Measurements from ENCODE around the gene CMKLR1.

CMKLR1 gene

DNA sequence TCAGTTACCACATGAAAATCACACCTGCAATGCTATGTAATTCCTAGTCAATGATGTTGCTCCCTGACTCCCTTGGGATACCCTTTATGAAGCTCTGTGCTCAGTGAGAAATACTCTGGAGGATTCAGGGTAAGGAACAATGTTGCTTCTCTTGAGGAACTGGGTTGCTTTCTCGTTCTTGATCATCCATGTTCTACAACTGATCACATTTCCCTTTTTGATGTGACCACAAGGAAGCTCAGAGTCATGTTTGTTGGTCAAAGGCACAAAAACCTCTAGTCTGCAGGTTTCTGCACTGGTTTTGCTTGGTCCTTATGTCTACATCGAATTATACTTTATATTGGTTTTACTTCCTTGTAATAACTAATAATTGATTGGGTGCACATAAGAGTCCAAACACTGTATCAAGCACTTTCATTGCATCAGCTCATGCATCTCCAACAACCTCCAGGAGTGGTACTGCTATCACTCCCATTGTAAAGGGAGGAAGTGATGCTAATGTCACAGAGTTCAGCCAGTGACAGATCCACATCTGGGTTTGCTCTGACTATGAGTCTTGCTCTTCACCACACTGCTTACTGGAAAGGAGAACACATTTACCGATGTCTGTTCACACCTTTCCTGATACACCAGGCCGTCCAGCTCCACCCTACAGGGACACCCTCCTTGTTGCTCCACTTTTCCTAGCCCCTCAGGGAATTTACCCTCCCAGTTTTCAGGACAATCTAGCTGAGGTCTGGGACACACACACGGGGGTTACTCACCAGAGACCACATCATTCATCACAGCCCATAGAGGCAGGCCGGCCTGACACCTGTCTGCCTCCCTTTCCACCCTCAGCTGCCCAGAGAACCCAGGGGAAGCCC, 41.0 kb downstream of the CMKLR1 start:
- DNase-seq = no peak

- DNase-seq = no peak
Measured at GRCh38 chr12:108297424-108297823, 41.7 kb downstream of the CMKLR1 start.

DNA sequence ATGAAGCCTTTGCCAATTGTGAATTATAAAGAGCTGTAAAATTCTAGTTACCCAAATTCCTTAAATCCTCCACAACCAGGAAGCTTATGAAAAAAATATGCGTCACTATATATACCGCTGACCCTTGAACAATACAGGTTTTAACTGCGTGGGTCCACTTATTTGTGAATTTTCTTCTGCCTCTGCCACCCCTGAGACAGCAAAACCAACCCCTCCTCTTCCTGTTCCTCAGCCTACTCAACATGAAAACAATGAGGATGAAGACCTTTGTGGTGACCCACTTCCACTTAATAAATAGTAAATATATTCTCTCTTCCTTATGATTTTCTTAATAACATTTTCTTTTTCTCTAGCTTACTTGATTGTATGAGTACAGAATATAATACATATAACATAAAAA, 42.2 kb downstream of the CMKLR1 start:
- no peak for DNase-seq

DNA sequence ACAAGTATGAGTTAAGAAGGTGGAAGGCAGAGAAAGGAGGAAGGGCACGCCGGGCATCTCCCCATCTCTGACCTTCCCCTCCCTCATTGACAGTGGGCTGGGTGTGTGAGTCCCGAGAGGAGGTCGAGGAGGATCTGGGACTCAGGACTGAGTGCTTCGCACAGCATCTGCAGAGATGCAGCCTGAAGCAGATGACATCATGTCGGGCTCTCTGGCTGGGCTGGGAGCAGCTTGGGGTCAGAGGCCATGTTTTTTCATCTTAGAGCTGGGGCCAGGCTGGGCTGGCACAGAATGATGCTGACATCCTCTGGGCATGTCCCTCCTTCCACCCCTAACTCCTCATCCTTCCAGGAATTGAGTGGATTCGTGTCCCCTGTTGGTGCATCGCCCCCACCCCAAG, 43.5 kb downstream of the CMKLR1 start:
- no peak for DNase-seq

DNA sequence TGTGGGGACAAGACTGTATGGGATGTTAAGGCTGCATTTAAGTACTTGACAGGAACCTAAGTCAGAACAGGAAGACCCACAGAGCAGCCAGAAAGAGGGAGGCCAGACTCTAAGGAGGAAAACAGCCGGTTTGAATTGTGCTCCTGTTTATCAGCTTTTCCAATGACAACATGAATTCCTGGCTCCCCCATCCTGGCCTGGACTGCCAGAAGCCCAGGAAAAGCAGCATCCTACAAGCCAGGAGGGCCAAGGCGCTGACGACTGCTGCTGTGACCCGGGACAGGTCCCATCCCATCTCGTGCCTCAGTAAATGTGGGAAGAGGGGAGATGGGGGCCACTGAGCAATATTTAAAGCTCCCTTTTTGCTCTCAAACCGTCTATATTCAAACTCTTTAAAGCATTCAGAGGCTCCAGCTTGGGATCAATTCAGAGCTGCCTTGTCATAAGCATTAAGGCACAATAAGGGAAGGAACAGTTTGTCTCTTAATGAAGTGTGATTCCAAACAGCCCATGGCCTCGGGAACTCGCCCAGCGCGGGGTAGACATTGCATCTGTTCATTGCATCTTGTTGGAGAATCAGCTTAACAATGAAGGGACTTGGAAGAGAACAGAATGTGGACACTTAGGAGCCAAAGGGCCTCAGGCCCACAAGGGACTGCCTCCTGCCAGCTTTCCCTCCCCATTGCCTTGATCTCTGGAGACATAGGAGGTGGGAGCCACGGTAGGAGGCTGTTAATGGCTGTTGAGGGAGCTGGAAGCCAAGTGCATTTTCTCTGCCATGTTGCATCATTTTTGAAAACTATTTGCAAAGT, 49.6 kb downstream of the CMKLR1 start:
- DNase-seq = no peak

- DNase-seq = no peak
Measured at GRCh38 chr12:108287227-108287626, 51.9 kb downstream of the CMKLR1 start.

- no peak for DNase-seq
Measured at GRCh38 chr12:108285016-108285415, 54.1 kb downstream of the CMKLR1 start.

GRCh38 chr12:108284163-108284562, 54.9 kb downstream of the CMKLR1 start:
- DNase-seq = no peak

DNA sequence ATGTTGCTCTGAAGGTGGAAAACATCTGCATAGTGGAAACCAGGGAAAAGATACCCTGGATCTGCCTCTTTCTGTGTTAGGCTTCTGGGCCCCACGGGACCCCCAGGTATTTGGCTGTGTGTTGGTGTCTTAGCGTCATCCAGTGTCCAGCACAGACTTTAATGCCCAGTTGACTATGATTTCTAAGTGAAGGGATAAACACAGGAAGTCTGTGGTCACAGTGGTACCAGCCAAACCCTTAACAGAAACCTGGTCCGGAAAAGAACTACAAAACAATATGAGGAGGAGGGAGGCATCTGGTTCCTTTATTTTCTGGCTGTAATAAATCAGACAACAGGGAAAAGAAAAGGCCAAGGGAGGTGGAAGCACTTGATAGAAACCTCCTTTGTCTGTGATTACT, 56.4 kb downstream of the CMKLR1 start:
- no peak for DNase-seq

- DNase-seq = no peak
Measured at GRCh38 chr12:108282160-108282559, 57.0 kb downstream of the CMKLR1 start.

DNA sequence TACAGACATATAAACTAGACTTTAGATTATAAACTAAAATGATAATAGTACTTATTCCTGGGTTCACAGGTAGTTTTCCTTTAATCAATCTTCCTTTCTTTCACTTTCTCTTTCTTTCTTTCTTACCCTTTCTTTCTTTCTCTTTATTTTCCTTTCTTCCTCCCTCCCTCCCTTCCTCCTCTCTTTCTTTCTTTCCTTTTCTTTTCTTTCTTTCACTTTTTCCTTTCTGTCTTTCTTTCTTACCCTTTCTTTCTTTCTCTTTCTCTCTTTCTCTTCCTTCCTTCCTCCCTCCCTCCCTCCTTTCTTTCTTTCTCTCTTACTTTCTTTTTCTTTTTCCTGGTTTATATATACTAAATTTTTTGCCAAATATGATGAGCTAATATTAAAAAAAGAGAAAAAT, 61.5 kb downstream of the CMKLR1 start:
- DNase-seq = no peak

GRCh38 chr12:108273217-108273616, 65.9 kb downstream of the CMKLR1 start:
- no peak for DNase-seq

DNA sequence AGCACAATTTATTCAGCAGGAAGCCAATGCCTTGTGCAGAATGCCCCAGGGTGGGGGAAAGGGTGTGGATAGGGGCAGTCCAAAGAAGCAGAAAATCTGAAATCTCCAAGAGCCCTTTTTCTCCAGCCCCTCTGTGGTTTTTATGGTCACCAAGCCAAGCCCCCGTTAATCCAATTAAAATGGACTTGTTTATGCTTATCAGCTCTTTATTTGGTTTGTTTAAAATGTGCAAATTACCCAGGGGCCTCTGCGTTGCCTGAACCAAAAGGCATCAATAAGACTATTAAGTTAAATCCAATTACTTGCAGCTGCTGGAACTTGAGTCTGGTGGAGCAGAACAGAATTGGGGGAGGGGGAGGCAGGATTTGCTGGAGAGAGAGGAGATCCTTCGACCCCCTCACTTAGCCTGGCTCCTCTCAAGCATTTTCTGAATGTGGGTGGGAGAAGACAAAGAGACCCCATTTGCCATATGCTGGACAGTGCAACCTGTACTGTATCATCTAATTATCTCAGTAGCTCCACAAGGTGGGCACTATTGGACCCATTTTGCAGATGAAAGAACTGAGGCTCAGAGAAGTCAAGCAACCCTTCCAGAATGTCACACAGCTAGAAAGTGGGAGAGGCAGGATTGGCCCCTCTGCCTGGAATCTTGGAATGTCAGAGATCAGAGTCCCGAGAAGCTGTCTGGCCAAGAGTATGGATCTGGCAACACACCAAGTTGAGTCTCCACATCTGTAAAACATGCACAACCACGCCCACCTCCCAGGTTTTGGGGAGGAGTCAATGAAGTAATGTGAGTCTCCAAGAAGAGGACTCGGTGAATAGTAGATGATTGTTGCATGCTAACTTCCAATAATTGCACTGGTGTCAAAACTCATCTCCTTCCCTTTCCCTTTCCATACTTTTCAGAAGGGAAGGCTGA, 66.9 kb downstream of the CMKLR1 start:
- DNase-seq = no peak

- DNase-seq = no peak
Measured at GRCh38 chr12:108270849-108271143, 68.3 kb downstream of the CMKLR1 start.

DNA sequence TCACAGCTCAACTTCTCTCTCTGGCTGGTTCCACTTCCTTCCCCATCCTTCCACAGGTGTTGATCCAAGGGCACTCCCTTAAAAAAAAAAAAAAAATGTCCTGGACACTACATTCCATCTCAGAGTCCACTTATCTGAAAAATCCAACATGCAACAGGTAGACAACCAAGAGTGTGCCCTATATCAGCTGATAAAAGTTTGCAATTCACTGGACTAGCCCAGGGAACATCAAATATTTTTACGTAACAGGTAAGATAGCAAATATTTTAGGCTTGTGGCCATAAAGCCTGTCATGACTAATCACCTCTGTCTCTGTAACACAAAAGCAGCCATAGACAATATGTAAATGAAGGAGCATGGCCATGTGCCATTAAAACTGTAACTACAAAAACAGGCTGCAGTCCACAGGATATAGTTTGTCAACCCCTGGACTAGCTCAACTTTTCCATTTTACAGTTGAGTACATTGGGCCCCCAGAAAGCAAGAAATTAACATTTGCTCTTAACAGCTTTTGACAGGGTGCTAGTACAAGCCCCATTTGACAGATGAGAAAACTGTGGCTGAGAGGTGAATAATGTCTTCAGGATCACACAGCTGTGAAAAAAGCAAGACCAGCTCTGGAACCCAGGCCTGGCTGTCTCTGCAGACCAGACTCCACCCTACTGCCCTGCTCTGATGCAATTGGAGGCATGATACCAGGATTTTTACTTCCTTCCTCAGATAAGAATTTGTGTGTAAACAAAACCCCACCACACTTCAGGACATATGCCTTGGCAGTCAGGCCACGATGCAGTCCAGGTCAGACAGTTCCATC, 68.9 kb downstream of the CMKLR1 start:
- DNase-seq = no peak

GRCh38 chr12:108269224-108269623, 69.9 kb downstream of the CMKLR1 start:
- DNase-seq = no peak

- no peak for DNase-seq
Measured at GRCh38 chr12:108268397-108268796, 70.7 kb downstream of the CMKLR1 start.

- DNase-seq = no peak
Measured at GRCh38 chr12:108267450-108267849, 71.7 kb downstream of the CMKLR1 start.

DNA sequence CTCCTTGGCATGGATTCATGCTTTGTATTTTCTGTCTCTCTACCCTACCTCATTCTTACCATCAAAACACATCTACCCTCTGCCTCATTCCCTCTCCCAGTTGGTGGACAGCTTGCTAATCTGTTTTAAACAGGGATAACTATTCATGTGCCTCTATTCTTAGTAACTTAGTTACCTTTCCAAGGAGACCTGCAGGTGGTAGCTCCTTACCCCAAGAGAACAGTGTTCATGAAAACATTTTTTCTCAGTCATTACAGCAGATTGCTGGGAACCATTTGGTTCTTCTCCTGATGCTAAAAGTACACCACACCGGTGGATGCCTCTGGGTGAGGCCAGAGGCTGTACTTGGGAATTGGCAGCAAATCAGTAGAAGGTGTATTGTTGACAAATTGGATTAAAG, 73.0 kb downstream of the CMKLR1 start:
- DNase-seq = no peak

DNA sequence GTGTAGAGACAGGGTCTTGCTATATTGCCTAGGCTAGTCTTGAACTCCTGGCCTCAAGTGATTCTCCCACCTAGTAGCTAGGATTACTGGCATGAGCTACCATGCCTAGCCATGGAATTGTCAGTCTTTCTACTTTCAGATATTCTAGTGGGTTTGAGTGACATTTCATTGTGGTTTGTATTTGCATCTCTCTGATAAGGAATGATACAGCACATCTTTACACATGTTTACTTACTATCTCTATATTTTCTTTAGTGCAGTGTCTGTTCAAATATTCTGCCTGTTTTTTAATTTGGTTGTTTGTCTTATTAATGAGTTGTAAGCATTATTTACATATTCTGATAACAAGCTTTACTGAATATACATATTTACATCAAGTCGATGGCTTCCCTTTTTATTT, 73.6 kb downstream of the CMKLR1 start:
- no peak for DNase-seq

- no peak for DNase-seq
Measured at GRCh38 chr12:108260969-108261368, 78.1 kb downstream of the CMKLR1 start.

DNA sequence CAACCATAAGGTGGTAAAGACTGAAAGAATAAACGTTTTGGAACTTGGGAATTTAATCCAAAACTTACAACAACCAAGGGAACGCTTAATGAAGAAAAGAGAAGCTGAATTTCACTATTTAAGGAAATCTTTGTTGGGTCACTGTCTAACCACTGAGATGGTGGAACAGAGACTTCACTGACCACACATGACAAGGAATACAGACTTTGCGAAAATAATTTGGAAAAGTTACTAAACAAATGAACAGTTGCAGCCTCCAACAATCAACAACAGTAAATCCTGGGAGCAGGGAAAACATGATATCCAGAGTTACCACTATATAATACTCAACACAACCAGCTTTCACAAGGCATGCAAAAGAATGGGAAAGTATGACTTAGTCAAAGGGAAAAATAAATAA, 79.1 kb downstream of the CMKLR1 start:
- DNase-seq = no peak

Measured in NCI-H226 (cell line).